Gastroesophageal sphincter (tissue), 4 donors: Measurements from ENCODE around the gene FRMPD1. TPM values are rescaled to one million over a fixed set of nuclear protein-coding genes. Genes with fewer than 3 reads are reported as not detected.

Source experiments
- ATAC-seq: fragments of 150-250 bp; one replicate; pipeline ENCODE4 v1.9.1; 2016; ENCODE audit warnings: mild to moderate bottlenecking, moderate library complexity
- H3K27ac ChIP-seq, 4 donors: fragments of 200-600 bp; sonication (generic) in 3 of 4; 1 replicate in 3 of 4; 2 replicates in 1 of 4; pipeline ENCODE4 v1.5.1; 2016 to 2019
- H3K27me3 ChIP-seq: fragments of 200-600 bp; sonication (generic); one replicate; pipeline ENCODE4 v1.5.1; 2019
- H3K36me3 ChIP-seq, 2 donors: fragments of 200-600 bp; sonication (generic); one replicate each; pipeline ENCODE4 v1.5.1; 2019; ENCODE audit warnings: control low read depth in 1 of 2
- H3K4me1 ChIP-seq, 3 donors: fragments of 200-600 bp; sonication (generic); 1 replicate in 2 of 3; 2 replicates in 1 of 3; pipeline ENCODE4 v1.5.1; 2016 to 2019; ENCODE audit warnings: control low read depth in 2 of 3
- H3K4me3 ChIP-seq, 2 donors: fragments of 200-600 bp; sonication (generic); one replicate each; pipeline ENCODE4 v1.5.1; 2019; ENCODE audit warnings: mild to moderate bottlenecking in 1 of 2, moderate library complexity in 1 of 2
- H3K9me3 ChIP-seq, 3 donors: fragments of 200-600 bp; sonication (generic); one replicate each; pipeline ENCODE4 v1.5.1; 2017 to 2019; ENCODE audit warnings: control low read depth in 2 of 3
- EP300 ChIP-seq: sonication (generic); formaldehyde crosslinking; IDR thresholded peaks from one replicate; pipeline ENCODE4 v1.6.1; 2017; ENCODE audit warnings: antibody characterized with exemption, mild to moderate bottlenecking
- POLR2A ChIP-seq, 2 donors: fragments of 450-650 bp; IDR thresholded peaks; one replicate each; pipeline ENCODE4 v1.6.1; 2017; ENCODE audit warnings: antibody characterized with exemption in 2 of 2, mild to moderate bottlenecking in 2 of 2, moderate library complexity in 1 of 2
- POLR2AphosphoS5 ChIP-seq: sonication (generic); formaldehyde crosslinking; IDR thresholded peaks from one replicate; pipeline ENCODE4 v1.6.1; 2017; ENCODE audit warnings: antibody characterized with exemption
- WGBS, 2 donors: methylation state at CpG; one replicate each; pipeline ENCODE4 v1.1.5; 2018; ENCODE audit warnings: low coverage in 1 of 2; 5-methylcytosine and 5-hydroxymethylcytosine counted together
- total RNA-seq, 4 donors: library from RNA; depleted of rRNA; stranded (reverse); fragments of >200 nt; gene quantifications; one replicate each; pipeline ENCODE4 v1.1.0, GENCODE V29; 2016
- TF ChIP-seq, protein P1 (sequence below), 4 experiments: fragments of 200-600 bp in 2 of 4; fragments of 450-650 bp in 2 of 4; sonication (generic) in 1 of 4; IDR thresholded peaks; one replicate each; pipeline ENCODE4 v1.5.1; 2017 to 2019; ENCODE audit warnings: antibody characterized with exemption in 4 of 4, mild to moderate bottlenecking in 2 of 4, moderate library complexity in 2 of 4

Gene FRMPD1
- total RNA-seq, 4 donors from 2014 or later = 0.27 TPM; not detected in 3

GRCh38 chr9:37677435-37677834 is 26.7 kb downstream of the FRMPD1 start:
- H3K27me3 ChIP-seq = peaks cover 26% of the 10 kb centered on the region

GRCh38 chr9:37678789-37679273 is 28.1 kb downstream of the FRMPD1 start:
- no peak for TF ChIP-seq EP300
- no peak for TF ChIP-seq POLR2A (IDR thresholded peaks at IDR 0.05)
- no peak for TF ChIP-seq POLR2AphosphoS5
- H3K36me3 ChIP-seq = no peaks in the 10 kb centered on the region
- H3K4me1 ChIP-seq = no peaks in the 10 kb centered on the region
- no CpG with 5 or more reads among the region's 1 CpG for WGBS, 2 donors
- no peak overlapping the region for H3K27ac ChIP-seq
- H3K27me3 ChIP-seq = peaks cover 28% of the 10 kb centered on the region
- H3K4me3 ChIP-seq = no peak overlapping the region
- ATAC-seq = no peak
- no peaks in the 10 kb centered on the region for H3K9me3 ChIP-seq

More at GRCh38 chr9:37677435-37677834, 26.7 kb downstream of the FRMPD1 start:
- no peaks in the 10 kb centered on the region for H3K36me3 ChIP-seq
- H3K4me3 ChIP-seq = no peak overlapping the region
- ATAC-seq = no peak
- no peaks in the 10 kb centered on the region for H3K4me1 ChIP-seq
- WGBS, 2 donors = 66 to 70% methylated on average over 2 of the region's 2 CpGs
- no peaks in the 10 kb centered on the region for H3K9me3 ChIP-seq
- TF ChIP-seq EP300 (no peak), POLR2AphosphoS5 (no peak), POLR2A (IDR thresholded peaks at IDR 0.05) (no peak)
- TF ChIP-seq, protein P1, sequence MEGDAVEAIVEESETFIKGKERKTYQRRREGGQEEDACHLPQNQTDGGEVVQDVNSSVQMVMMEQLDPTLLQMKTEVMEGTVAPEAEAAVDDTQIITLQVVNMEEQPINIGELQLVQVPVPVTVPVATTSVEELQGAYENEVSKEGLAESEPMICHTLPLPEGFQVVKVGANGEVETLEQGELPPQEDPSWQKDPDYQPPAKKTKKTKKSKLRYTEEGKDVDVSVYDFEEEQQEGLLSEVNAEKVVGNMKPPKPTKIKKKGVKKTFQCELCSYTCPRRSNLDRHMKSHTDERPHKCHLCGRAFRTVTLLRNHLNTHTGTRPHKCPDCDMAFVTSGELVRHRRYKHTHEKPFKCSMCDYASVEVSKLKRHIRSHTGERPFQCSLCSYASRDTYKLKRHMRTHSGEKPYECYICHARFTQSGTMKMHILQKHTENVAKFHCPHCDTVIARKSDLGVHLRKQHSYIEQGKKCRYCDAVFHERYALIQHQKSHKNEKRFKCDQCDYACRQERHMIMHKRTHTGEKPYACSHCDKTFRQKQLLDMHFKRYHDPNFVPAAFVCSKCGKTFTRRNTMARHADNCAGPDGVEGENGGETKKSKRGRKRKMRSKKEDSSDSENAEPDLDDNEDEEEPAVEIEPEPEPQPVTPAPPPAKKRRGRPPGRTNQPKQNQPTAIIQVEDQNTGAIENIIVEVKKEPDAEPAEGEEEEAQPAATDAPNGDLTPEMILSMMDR (IDR thresholded peaks at IDR 0.05) = no peak
- H3K27ac ChIP-seq = no peak overlapping the region

- H3K27me3 ChIP-seq = peaks cover 25% of the 10 kb centered on the region
- no peaks in the 10 kb centered on the region for H3K9me3 ChIP-seq
- H3K4me1 ChIP-seq = no peaks in the 10 kb centered on the region
- no peak for ATAC-seq
- 71 to 74% methylated on average over 5 to 7 of the region's 8 CpGs for WGBS, 2 donors
- H3K27ac ChIP-seq = no peak overlapping the region
- H3K36me3 ChIP-seq = no peaks in the 10 kb centered on the region
- H3K4me3 ChIP-seq = no peak overlapping the region
- TF ChIP-seq EP300 = no peak
- TF ChIP-seq POLR2A (IDR thresholded peaks at IDR 0.05) = no peak
- TF ChIP-seq POLR2AphosphoS5 = no peak
- TF ChIP-seq, protein P1 (IDR thresholded peaks at IDR 0.05) = no peak
Measured at GRCh38 chr9:37679649-37680402, 29.1 kb downstream of the FRMPD1 start.

DNA sequence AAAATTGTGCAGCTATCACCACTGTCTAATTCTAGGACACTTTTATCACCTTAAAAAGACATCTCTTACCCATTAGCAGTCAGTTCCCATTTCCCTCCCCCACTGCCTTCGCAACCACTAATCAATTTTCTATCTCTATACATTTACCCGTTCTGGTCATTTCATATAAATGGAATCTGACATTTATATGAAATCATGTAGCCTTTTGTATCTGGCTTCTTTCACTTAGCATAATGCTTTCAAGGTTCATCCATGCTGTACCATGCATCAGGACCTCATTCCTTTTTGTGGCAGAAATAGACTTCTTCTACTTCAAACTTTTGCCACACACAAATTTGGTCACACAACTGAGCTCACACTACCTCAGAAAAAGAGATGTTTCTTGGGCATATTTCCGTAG is 32.2 kb downstream of the FRMPD1 start:
- H3K4me1 ChIP-seq = no peaks in the 10 kb centered on the region
- H3K27me3 ChIP-seq = peaks cover 22% of the 10 kb centered on the region
- TF ChIP-seq, protein P1 (IDR thresholded peaks at IDR 0.05) = no peak
- no peak for TF ChIP-seq EP300
- TF ChIP-seq POLR2AphosphoS5 = no peak
- TF ChIP-seq POLR2A (IDR thresholded peaks at IDR 0.05) = no peak
- no peak overlapping the region for H3K4me3 ChIP-seq
- H3K27ac ChIP-seq = no peak overlapping the region
- no peak for ATAC-seq
- no peaks in the 10 kb centered on the region for H3K36me3 ChIP-seq
- H3K9me3 ChIP-seq = no peaks in the 10 kb centered on the region
- WGBS, 2 donors = 74 to 88% methylated on average over 2 to 3 of the region's 3 CpGs

- H3K27ac ChIP-seq = no peak overlapping the region
- TF ChIP-seq, protein P1 (IDR thresholded peaks at IDR 0.05) = no peak
- TF ChIP-seq EP300 (no peak), POLR2AphosphoS5 (no peak), POLR2A (IDR thresholded peaks at IDR 0.05) (no peak)
- ATAC-seq = no peak
- no peak overlapping the region for H3K4me3 ChIP-seq
- no peaks in the 10 kb centered on the region for H3K9me3 ChIP-seq
- peaks cover 22% of the 10 kb centered on the region for H3K27me3 ChIP-seq
- no peaks in the 10 kb centered on the region for H3K4me1 ChIP-seq
- H3K36me3 ChIP-seq = no peaks in the 10 kb centered on the region
- 59 to 65% methylated on average over 10 of the region's 10 CpGs for WGBS, 2 donors
Measured at GRCh38 chr9:37683531-37684371, 33.0 kb downstream of the FRMPD1 start.
